Bronchial epithelial cell (primary cell): ENCODE measurements around the gene GNA14. TPM values are rescaled to one million over a fixed set of nuclear protein-coding genes. Genes with fewer than 3 reads are reported as not detected.
A peak's percentile ranks its signal among the peaks of the same experiment; 100 is the strongest.
"Not testable (repeated sequence)": the region's sequence is repeated elsewhere in the genome, so short reads cannot be mapped to it uniquely, and the experiment has no call there.

Source experiments
- DNase-seq: peaks from one replicate; pipeline ENCODE4 v3.0.0-alpha.2; 2010; ENCODE audit warnings: low read depth
- FAIRE-seq: peaks from 2 replicates; lab custom pipeline; 2011; peaks lifted over from hg19 to GRCh38; lab: Jason Lieb, UNC
- H3K27me3 ChIP-seq: 2 replicates; pipeline ENCODE4 v1.5.1; 2011; ENCODE audit warnings: low read length; ENCODE audit not compliant: control insufficient read depth, insufficient read depth
- H3K36me3 ChIP-seq: 2 replicates; pipeline ENCODE4 v1.5.1; 2011; ENCODE audit warnings: low read length; ENCODE audit not compliant: control insufficient read depth, insufficient read depth
- H3K4me3 ChIP-seq: 2 replicates; pipeline ENCODE4 v1.5.1; 2011; ENCODE audit warnings: mild to moderate bottlenecking, low read depth, low read length, control low read depth
- CTCF ChIP-seq: IDR thresholded peaks from 2 replicates; pipeline ENCODE4 v1.5.1; 2011; ENCODE audit warnings: mild to moderate bottlenecking, moderate library complexity, low read length, control low read depth, inconsistent platforms; ENCODE audit not compliant: insufficient read depth, severe bottlenecking
- total RNA-seq: library from RNA; depleted of rRNA; stranded (reverse); fragments of >200 nt; gene quantifications from 2 replicates; pipeline ENCODE4 v1.2.1, GENCODE V29; 2014

GNA14 gene
- not detected in 2 replicates for total RNA-seq

- peak; percentile 3 for TF ChIP-seq CTCF
- DNase-seq (peak; percentile 7), FAIRE-seq (no peak)
- Histone ChIP-seq H3K36me3 (no peaks in the 10 kb centered on the region), H3K4me3 (peak within 1 kb of the TSS; percentile 2), H3K27me3 (peaks cover 17% of the 10 kb centered on the region)
Observed at GRCh38 chr9:77648234-77649108, at the start of gene GNA14. TSS of gene GNA14 (minus strand) at chr9:77648322. CDS start at chr9:77647793, 529 bp downstream.

- no peak for TF ChIP-seq CTCF
- H3K36me3 ChIP-seq: no peaks in the 10 kb centered on the region
- no peak for FAIRE-seq
- no peaks in the 10 kb centered on the region for H3K27me3 ChIP-seq
- H3K4me3 ChIP-seq: no peak overlapping the region
- peak; percentile 96 for DNase-seq
Observed at GRCh38 chr9:77697238-77697984, 49.3 kb upstream of the GNA14 start.

DNA sequence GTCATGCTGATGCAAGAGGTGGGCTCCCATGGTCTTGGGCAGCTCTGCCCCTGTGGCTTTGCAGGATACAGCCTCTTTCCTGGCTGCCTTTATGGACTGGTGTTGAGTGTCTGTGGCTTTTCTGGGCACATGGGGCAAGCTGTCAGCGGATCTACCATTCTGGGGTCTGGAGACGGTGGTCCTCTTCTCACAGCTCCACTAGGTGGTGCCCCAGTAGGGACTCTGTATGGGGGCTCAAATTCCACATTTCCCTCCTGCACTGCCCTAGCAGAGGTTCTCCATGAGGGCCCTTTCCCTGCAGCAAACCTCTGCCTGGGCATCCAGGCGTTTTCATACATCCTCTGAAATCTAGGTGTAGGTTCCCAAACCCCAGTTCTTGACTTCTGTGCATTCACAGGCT, 42.6 kb upstream of the GNA14 start:
- FAIRE-seq: not testable (repeated sequence)

DNA sequence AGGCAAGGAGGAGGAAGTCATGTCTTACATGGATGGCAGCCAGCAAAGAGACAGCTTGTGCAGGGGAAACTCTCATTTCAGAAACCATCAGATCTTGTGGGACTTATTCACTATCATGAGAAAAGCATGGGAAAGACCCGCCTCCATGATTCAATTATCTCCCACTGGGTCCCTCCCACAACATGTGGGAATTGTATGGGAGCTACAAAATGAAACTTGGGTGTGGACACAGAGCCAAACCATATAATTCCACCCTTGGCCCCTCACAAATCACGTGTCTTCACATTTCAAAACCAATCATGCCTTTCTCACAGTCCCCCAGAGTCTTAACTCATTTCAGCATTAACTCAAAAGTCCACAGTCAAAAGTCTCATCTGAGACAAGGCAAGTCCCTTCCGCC, 42.0 kb upstream of the GNA14 start:
- DNase-seq, H3K36me3 ChIP-seq, FAIRE-seq, H3K27me3 ChIP-seq, H3K4me3 ChIP-seq: not testable (repeated sequence)

More for the DNA sequence above, 42.6 kb upstream of the GNA14 start:
- H3K36me3 ChIP-seq, DNase-seq, H3K27me3 ChIP-seq, H3K4me3 ChIP-seq: not testable (repeated sequence)

DNA sequence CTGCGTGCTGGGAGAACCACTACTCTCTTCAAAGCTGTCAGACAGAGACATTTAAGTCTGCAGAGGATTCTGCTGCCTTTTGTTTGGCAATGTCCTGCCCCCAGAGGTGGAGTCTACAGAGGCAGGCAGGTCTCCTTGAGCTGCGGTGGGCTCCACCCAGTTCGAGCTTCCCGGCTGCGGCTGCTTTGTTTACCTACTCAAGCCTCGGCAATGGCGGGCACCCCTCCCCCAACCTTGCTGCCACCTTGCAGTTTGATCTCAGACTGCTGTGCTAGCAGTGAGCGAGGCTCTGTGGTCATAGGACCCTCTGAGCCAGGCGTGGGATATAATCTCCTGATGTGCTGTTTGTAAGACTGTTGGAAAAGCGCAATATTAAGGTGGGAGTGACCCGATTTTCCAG, 39.6 kb upstream of the GNA14 start:
- FAIRE-seq, DNase-seq, H3K4me3 ChIP-seq, H3K27me3 ChIP-seq, H3K36me3 ChIP-seq: not testable (repeated sequence)

- H3K36me3 ChIP-seq: no peaks in the 10 kb centered on the region
- no peak for FAIRE-seq
- TF ChIP-seq CTCF: no peak
Observed at GRCh38 chr9:77680581-77680980, 32.5 kb upstream of the GNA14 start.

DNA sequence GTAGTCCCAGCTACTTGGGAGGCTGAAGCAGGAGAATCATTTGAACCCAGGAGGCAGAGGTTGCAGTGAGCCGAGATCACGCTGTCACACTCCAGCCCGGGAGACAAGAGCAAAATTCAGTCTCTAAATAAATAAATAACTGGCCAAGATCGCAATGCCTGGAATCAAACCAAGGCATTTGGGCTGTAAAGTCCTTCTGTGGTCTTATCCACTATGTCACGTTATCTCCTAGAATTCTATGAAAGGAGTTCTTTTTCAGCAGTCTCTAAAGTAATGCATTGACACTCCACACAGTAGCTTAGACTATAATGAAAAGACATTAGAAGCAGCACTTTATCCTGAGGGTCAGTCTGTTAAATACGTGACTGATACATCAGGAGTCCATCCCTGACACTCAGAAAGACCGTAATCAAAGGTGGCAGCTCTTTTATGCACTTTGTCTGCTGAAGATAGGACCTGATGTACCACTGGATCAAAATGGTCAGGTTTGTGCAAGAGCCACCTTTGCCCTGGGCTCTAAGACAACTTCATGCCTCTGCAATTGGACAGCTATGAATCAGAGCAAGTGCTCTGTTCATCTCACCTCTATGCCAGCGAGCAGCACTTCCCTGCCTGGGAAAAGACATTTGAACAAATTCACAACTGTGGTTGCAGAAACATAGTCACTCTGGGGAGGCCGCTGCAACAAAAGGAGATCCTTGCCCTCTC, 31.7 kb upstream of the GNA14 start:
- DNase-seq (no peak), FAIRE-seq (no peak)
- Histone ChIP-seq H3K36me3 (no peaks in the 10 kb centered on the region), H3K4me3 (no peak overlapping the region), H3K27me3 (no peaks in the 10 kb centered on the region)
- TF ChIP-seq CTCF: no peak

More at GRCh38 chr9:77680581-77680980, 32.5 kb upstream of the GNA14 start:
- no peak for DNase-seq
- H3K4me3 ChIP-seq: no peak overlapping the region
- no peaks in the 10 kb centered on the region for H3K27me3 ChIP-seq
